ENCODE results near the gene KAT6B. TPM values are rescaled to one million over a fixed set of nuclear protein-coding genes. Genes with fewer than 3 reads are reported as not detected.

Gene KAT6B
- total and polyA plus RNA-seq, 4 experiments from 2014 or later: 10.9 to 63.9 (median 52.4) TPM

GRCh38 chr10:75010373-75010772 is 184.0 kb downstream of the KAT6B start:
- Mint-ChIP-seq H3K27ac (peak overlapping the region in 3 of 7 donors; percentile 24 to 51 (median 43)), H3K36me3 (peaks cover 18 to 20% of the 10 kb centered on the region in 2 donors), H3K4me1 (peaks cover 38 to 65% (median 51%) of the 10 kb centered on the region in 4 donors), H3K9me3 (no peaks in the 10 kb centered on the region), H3K4me3 (no peak overlapping the region), H3K27me3 (no peaks in the 10 kb centered on the region)
- peaks cover 37% of the 10 kb centered on the region for H3K4me1 ChIP-seq (ENCODE audit: insufficient read depth, low read length)
- no peak overlapping the region for H3K27ac ChIP-seq (ENCODE audit: low read depth, low read length)
- no peaks in the 10 kb centered on the region for H3K9me3 ChIP-seq (ENCODE audit: control insufficient read depth in 1 of 2, low read length in 2 of 2)
- H3K27me3 ChIP-seq (ENCODE audit: insufficient read depth, low read length): no peaks in the 10 kb centered on the region
- DNase-seq: no peak
- no peak overlapping the region for H3K4me3 ChIP-seq (ENCODE audit: low read length in 2 of 2)
- H3K36me3 ChIP-seq (ENCODE audit: insufficient read depth, low read length): no peaks in the 10 kb centered on the region
- POLR2A ChIA-PET (ENCODE audit: partially characterized antibody): no interaction called here
- CTCF ChIA-PET (ENCODE audit: partially characterized antibody): no interaction called here
- intact Hi-C loops (cut with micrococcal nuclease): loop anchor here (10.0 kb wide), 1 partner anchor 276 kb away; no protein-coding TSS in a partner anchor

GRCh38 chr10:75011221-75011620 is 184.8 kb downstream of the KAT6B start:
- Histone ChIP-seq H3K9me3 (ENCODE audit: control insufficient read depth in 1 of 2, low read length in 2 of 2) (no peaks in the 10 kb centered on the region), H3K36me3 (ENCODE audit: insufficient read depth, low read length) (no peaks in the 10 kb centered on the region), H3K4me1 (ENCODE audit: insufficient read depth, low read length) (peaks cover 40% of the 10 kb centered on the region), H3K27ac (ENCODE audit: low read depth, low read length) (no peak overlapping the region), H3K4me3 (ENCODE audit: low read length in 2 of 2) (no peak overlapping the region), H3K27me3 (ENCODE audit: insufficient read depth, low read length) (no peaks in the 10 kb centered on the region)
- no peak overlapping the region for H3K4me3 Mint-ChIP-seq
- intact Hi-C loops (cut with micrococcal nuclease): loop anchor here (10.0 kb wide), 1 partner anchor 276 kb away; no protein-coding TSS in a partner anchor
- CTCF ChIA-PET (ENCODE audit: partially characterized antibody): no interaction called here
- H3K36me3 Mint-ChIP-seq: peaks cover 18 to 20% of the 10 kb centered on the region in 2 donors
- no peaks in the 10 kb centered on the region for H3K27me3 Mint-ChIP-seq
- H3K4me1 Mint-ChIP-seq: peaks cover 43 to 73% (median 58%) of the 10 kb centered on the region in 4 donors
- DNase-seq: no peak
- peak overlapping the region in 1 of 7 donors; percentile 77 for H3K27ac Mint-ChIP-seq
- H3K9me3 Mint-ChIP-seq: no peaks in the 10 kb centered on the region
- POLR2A ChIA-PET (ENCODE audit: partially characterized antibody): no interaction called here

GRCh38 chr10:75012471-75012870 is 186.1 kb downstream of the KAT6B start:
- H3K36me3 Mint-ChIP-seq: peaks cover 16 to 21% of the 10 kb centered on the region in 2 donors
- DNase-seq: no peak
- Histone ChIP-seq H3K9me3 (ENCODE audit: control insufficient read depth in 1 of 2, low read length in 2 of 2) (no peaks in the 10 kb centered on the region), H3K4me1 (ENCODE audit: insufficient read depth, low read length) (peaks cover 40% of the 10 kb centered on the region), H3K4me3 (ENCODE audit: low read length in 2 of 2) (no peak overlapping the region), H3K27ac (ENCODE audit: low read depth, low read length) (no peak overlapping the region), H3K36me3 (ENCODE audit: insufficient read depth, low read length) (no peaks in the 10 kb centered on the region), H3K27me3 (ENCODE audit: insufficient read depth, low read length) (no peaks in the 10 kb centered on the region)
- no peaks in the 10 kb centered on the region for H3K27me3 Mint-ChIP-seq
- H3K4me3 Mint-ChIP-seq: peak overlapping the region in 4 of 8 donors; percentile 7 to 64 (median 33)
- intact Hi-C loops (cut with micrococcal nuclease): loop anchor here (10.0 kb wide), 1 partner anchor 278 kb away; no protein-coding TSS in a partner anchor
- POLR2A ChIA-PET (ENCODE audit: partially characterized antibody): no interaction called here
- no peaks in the 10 kb centered on the region for H3K9me3 Mint-ChIP-seq
- H3K27ac Mint-ChIP-seq: peak overlapping the region in 6 of 7 donors; percentile 84 to 94 (median 86)
- peaks cover 41 to 69% (median 55%) of the 10 kb centered on the region in 4 donors for H3K4me1 Mint-ChIP-seq
- CTCF ChIA-PET (ENCODE audit: partially characterized antibody): interaction anchor here (1.8 kb wide), 1 partner anchor 273 kb away, joined by 6 read pairs; no protein-coding TSS in a partner anchor

GRCh38 chr10:75013007-75013406 is 186.6 kb downstream of the KAT6B start:
- Mint-ChIP-seq H3K9me3 (no peaks in the 10 kb centered on the region), H3K4me3 (peak overlapping the region in 4 of 8 donors; percentile 7 to 64 (median 48)), H3K4me1 (peaks cover 39 to 65% (median 52%) of the 10 kb centered on the region in 4 donors), H3K27ac (peak overlapping the region; percentile 38 to 95 (median 86)), H3K27me3 (no peaks in the 10 kb centered on the region), H3K36me3 (peaks cover 19 to 21% of the 10 kb centered on the region in 2 donors)
- Histone ChIP-seq H3K9me3 (ENCODE audit: control insufficient read depth in 1 of 2, low read length in 2 of 2) (no peaks in the 10 kb centered on the region), H3K4me3 (ENCODE audit: low read length in 2 of 2) (no peak overlapping the region), H3K27me3 (ENCODE audit: insufficient read depth, low read length) (no peaks in the 10 kb centered on the region), H3K27ac (ENCODE audit: low read depth, low read length) (no peak overlapping the region), H3K36me3 (ENCODE audit: insufficient read depth, low read length) (no peaks in the 10 kb centered on the region), H3K4me1 (ENCODE audit: insufficient read depth, low read length) (peaks cover 40% of the 10 kb centered on the region)
- POLR2A ChIA-PET (ENCODE audit: partially characterized antibody): no interaction called here
- CTCF ChIA-PET (ENCODE audit: partially characterized antibody): interaction anchor here (1.8 kb wide), 1 partner anchor 274 kb away, joined by 6 read pairs; no protein-coding TSS in a partner anchor
- no peak for DNase-seq
- intact Hi-C loops (cut with micrococcal nuclease): loop anchor here (10.0 kb wide), 1 partner anchor 278 kb away; no protein-coding TSS in a partner anchor

GRCh38 chr10:75013522-75013921 is 187.1 kb downstream of the KAT6B start:
- intact Hi-C loops (cut with micrococcal nuclease): loop anchor here (10.0 kb wide), 1 partner anchor 279 kb away; no protein-coding TSS in a partner anchor
- Histone ChIP-seq H3K27me3 (ENCODE audit: insufficient read depth, low read length) (no peaks in the 10 kb centered on the region), H3K27ac (ENCODE audit: low read depth, low read length) (no peak overlapping the region), H3K9me3 (ENCODE audit: control insufficient read depth in 1 of 2, low read length in 2 of 2) (no peaks in the 10 kb centered on the region), H3K4me1 (ENCODE audit: insufficient read depth, low read length) (peaks cover 38% of the 10 kb centered on the region), H3K36me3 (ENCODE audit: insufficient read depth, low read length) (no peaks in the 10 kb centered on the region), H3K4me3 (ENCODE audit: low read length in 2 of 2) (no peak overlapping the region)
- POLR2A ChIA-PET (ENCODE audit: partially characterized antibody): interaction anchor here (1.7 kb wide), 1 partner anchor 10 kb away, joined by 7 read pairs; no protein-coding TSS in a partner anchor
- H3K27me3 Mint-ChIP-seq: no peaks in the 10 kb centered on the region
- DNase-seq: no peak
- CTCF ChIA-PET (ENCODE audit: partially characterized antibody): interaction anchor here (1.8 kb wide), 1 partner anchor 275 kb away, joined by 6 read pairs; no protein-coding TSS in a partner anchor
- H3K9me3 Mint-ChIP-seq: no peaks in the 10 kb centered on the region
- peak overlapping the region; percentile 13 to 95 (median 93) for H3K27ac Mint-ChIP-seq
- peaks cover 36 to 60% (median 49%) of the 10 kb centered on the region in 4 donors for H3K4me1 Mint-ChIP-seq
- H3K4me3 Mint-ChIP-seq: peak overlapping the region in 4 of 8 donors; percentile 76 to 91 (median 84)
- peaks cover 21% of the 10 kb centered on the region in 2 donors for H3K36me3 Mint-ChIP-seq

GRCh38 chr10:75014516-75015230 is 188.3 kb downstream of the KAT6B start:
- Histone ChIP-seq H3K27me3 (ENCODE audit: insufficient read depth, low read length) (no peaks in the 10 kb centered on the region), H3K4me1 (ENCODE audit: insufficient read depth, low read length) (peaks cover 28% of the 10 kb centered on the region), H3K9me3 (ENCODE audit: control insufficient read depth in 1 of 2, low read length in 2 of 2) (no peaks in the 10 kb centered on the region), H3K27ac (ENCODE audit: low read depth, low read length) (peak overlapping the region; percentile 18), H3K36me3 (ENCODE audit: insufficient read depth, low read length) (no peaks in the 10 kb centered on the region), H3K4me3 (ENCODE audit: low read length in 2 of 2) (no peak overlapping the region)
- POLR2A ChIA-PET (ENCODE audit: partially characterized antibody): interaction anchor here (1.0 to 1.7 kb wide), 2 partner anchors 11 to 191 kb away, joined by 3 to 7 read pairs; no protein-coding TSS in a partner anchor
- Mint-ChIP-seq H3K9me3 (no peaks in the 10 kb centered on the region), H3K4me1 (peaks cover 32 to 52% (median 43%) of the 10 kb centered on the region in 4 donors), H3K4me3 (peak overlapping the region in 7 of 8 donors; percentile 32 to 64 (median 57)), H3K36me3 (peaks cover 21 to 29% of the 10 kb centered on the region in 2 donors), H3K27ac (peak overlapping the region; percentile 35 to 85 (median 68)), H3K27me3 (no peaks in the 10 kb centered on the region)
- peak; percentile 42 to 56 (median 52) for DNase-seq
- intact Hi-C loops (cut with micrococcal nuclease): loop anchor here (10.0 kb wide), 1 partner anchor 280 kb away; no protein-coding TSS in a partner anchor
- CTCF ChIA-PET (ENCODE audit: partially characterized antibody): interaction anchor here (1.7 kb wide), 1 partner anchor 28 kb away, joined by 4 read pairs; no protein-coding TSS in a partner anchor

GRCh38 chr10:75015442-75015841 is 189.0 kb downstream of the KAT6B start:
- no peak overlapping the region for H3K4me3 Mint-ChIP-seq
- Histone ChIP-seq H3K27ac (ENCODE audit: low read depth, low read length) (no peak overlapping the region), H3K4me3 (ENCODE audit: low read length in 2 of 2) (no peak overlapping the region), H3K36me3 (ENCODE audit: insufficient read depth, low read length) (peaks cover 5% of the 10 kb centered on the region), H3K9me3 (ENCODE audit: control insufficient read depth in 1 of 2, low read length in 2 of 2) (no peaks in the 10 kb centered on the region), H3K27me3 (ENCODE audit: insufficient read depth, low read length) (no peaks in the 10 kb centered on the region), H3K4me1 (ENCODE audit: insufficient read depth, low read length) (peaks cover 28% of the 10 kb centered on the region)
- H3K4me1 Mint-ChIP-seq: peaks cover 32 to 52% (median 43%) of the 10 kb centered on the region in 4 donors
- H3K9me3 Mint-ChIP-seq: no peaks in the 10 kb centered on the region
- ChIA-PET POLR2A (ENCODE audit: partially characterized antibody) (no interaction called here), CTCF (ENCODE audit: partially characterized antibody) (interaction anchor here (1.7 kb wide), 1 partner anchor 28 kb away, joined by 4 read pairs; no protein-coding TSS in a partner anchor)
- H3K27me3 Mint-ChIP-seq: no peaks in the 10 kb centered on the region
- intact Hi-C loops (cut with micrococcal nuclease): loop anchor here (10.0 kb wide), 1 partner anchor 281 kb away; no protein-coding TSS in a partner anchor
- H3K36me3 Mint-ChIP-seq: peaks cover 26 to 33% of the 10 kb centered on the region in 2 donors
- no peak for DNase-seq
- peak overlapping the region in 4 of 7 donors; percentile 6 to 77 (median 70) for H3K27ac Mint-ChIP-seq

Measured in CD4-positive, alpha-beta memory T cell (primary cell).